CD4-positive, alpha-beta T cell treated with Interleukin-1 beta for 1 hour (primary cell): ENCODE data around the gene NETO1.

Experiments
- DNase-seq, 2 donors: peaks; one replicate each; pipeline ENCODE4 v3.0.0-alpha.2; 2020 to 2022

NETO1 gene

GRCh38 chr18:72721330-72721729 lies 146.5 kb downstream of the NETO1 start:
- DNase-seq: no peak

- DNase-seq: no peak
Measured at GRCh38 chr18:72720116-72720515, 147.7 kb downstream of the NETO1 start.

GRCh38 chr18:72704202-72704601 lies 163.6 kb downstream of the NETO1 start:
- no peak for DNase-seq

- no peak for DNase-seq
Measured at GRCh38 chr18:72700961-72701710, 166.7 kb downstream of the NETO1 start.

- DNase-seq: no peak
Measured at GRCh38 chr18:72697706-72698105, 170.1 kb downstream of the NETO1 start.

GRCh38 chr18:72692595-72692994 lies 175.2 kb downstream of the NETO1 start:
- no peak for DNase-seq
